Measurements from ENCODE around the gene HTT-AS.
"Not testable (repeated sequence)": the region's sequence is repeated elsewhere in the genome, so short reads cannot be mapped to it uniquely, and the experiment has no call there.

The HTT-AS gene

DNA sequence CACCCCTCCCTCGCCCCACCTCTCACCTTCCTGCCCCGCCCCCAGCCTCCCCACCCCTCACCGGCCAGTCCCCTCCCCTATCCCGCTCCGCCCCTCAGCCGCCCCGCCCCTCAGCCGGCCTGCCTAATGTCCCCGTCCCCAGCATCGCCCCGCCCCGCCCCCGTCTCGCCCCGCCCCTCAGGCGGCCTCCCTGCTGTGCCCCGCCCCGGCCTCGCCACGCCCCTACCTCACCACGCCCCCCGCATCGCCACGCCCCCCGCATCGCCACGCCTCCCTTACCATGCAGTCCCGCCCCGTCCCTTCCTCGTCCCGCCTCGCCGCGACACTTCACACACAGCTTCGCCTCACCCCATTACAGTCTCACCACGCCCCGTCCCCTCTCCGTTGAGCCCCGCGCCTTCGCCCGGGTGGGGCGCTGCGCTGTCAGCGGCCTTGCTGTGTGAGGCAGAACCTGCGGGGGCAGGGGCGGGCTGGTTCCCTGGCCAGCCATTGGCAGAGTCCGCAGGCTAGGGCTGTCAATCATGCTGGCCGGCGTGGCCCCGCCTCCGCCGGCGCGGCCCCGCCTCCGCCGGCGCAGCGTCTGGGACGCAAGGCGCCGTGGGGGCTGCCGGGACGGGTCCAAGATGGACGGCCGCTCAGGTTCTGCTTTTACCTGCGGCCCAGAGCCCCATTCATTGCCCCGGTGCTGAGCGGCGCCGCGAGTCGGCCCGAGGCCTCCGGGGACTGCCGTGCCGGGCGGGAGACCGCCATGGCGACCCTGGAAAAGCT, at the start of gene HTT-AS, which contains the start of gene HTT:
HTT-AS (minus strand) TSS at position 461 of the 768 bp plus-strand sequence.
HTT (plus strand) TSS at position 604 of the 768 bp plus-strand sequence; CDS start at position 749, 145 bp downstream.
- peak; percentile 93 for DNase-seq (ENCODE audit: low spot score)

DNA sequence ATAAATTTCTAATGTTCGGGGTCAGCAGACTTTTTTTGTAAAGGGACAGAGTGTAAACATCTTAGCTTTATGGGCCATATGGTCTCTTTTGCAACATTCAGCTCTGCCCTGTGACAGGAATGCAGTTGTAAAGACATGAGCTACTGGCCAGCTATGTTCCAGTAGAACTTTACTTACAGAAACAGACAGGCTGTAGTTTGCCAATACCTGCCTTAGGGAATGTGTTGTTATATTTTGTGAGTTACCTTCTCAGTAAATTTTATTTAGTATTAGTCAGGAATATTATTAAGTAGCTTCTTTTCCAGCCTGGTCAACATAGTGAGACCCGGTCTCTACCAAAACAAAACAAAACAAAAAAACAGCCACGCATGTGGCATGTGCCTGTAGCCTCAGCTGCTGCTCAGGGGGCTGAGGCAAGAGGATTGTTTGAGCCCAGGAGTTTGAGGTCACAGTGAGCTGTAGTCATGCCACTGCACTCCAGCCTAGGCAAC, 48.9 kb upstream of the HTT-AS start:
- no peak for DNase-seq (ENCODE audit: low spot score)

DNA sequence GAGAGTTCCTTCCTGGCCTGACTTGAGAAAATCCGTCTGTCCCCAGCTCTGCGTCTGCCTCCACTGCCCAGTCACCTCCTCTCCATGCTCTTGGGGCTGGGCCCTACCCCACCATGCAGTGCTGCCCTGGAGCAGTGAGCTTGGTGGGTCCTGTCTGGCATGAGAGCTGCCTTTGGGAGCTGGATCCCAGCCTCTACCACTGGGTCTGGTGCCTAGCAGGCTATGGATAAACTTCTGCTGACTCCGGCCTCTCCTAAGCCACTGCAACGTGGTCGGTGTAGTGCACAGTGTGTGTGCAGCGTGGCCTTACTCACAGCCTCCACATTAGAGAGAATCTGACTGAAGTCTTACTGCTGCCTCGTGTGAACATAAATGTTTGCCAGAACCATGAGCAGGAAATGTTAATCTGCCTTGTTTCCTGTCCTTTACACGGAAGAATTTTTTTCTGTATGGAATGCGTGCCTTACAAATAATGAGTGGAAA, 47.8 kb upstream of the HTT-AS start:
- no peak for DNase-seq (ENCODE audit: low spot score)

- no peak for DNase-seq (ENCODE audit: low spot score)
Observed at GRCh38 chr4:3121596-3121995, 47.3 kb upstream of the HTT-AS start.

- no peak for DNase-seq (ENCODE audit: low spot score)
Observed at GRCh38 chr4:3121110-3121509, 46.8 kb upstream of the HTT-AS start.

DNA sequence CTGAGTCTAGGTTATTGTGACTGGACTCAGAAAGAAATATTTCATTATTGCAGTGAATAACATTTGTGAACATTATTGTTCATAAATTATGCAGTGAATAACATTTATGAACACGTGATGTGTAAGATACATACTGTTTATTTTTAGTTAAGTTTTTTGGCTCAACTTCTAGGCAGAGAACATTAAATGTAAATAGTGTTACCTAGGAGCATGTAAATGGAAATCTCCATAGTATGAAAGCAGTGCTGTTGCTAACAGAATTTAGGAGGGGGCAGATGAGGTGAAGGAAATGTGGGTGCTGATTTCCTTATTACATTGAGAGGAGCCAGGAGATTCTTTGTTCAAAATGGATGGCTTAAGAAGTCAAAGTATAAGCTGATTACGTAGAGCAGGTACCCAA, 45.1 kb upstream of the HTT-AS start:
- DNase-seq (ENCODE audit: low spot score) = no peak

DNA sequence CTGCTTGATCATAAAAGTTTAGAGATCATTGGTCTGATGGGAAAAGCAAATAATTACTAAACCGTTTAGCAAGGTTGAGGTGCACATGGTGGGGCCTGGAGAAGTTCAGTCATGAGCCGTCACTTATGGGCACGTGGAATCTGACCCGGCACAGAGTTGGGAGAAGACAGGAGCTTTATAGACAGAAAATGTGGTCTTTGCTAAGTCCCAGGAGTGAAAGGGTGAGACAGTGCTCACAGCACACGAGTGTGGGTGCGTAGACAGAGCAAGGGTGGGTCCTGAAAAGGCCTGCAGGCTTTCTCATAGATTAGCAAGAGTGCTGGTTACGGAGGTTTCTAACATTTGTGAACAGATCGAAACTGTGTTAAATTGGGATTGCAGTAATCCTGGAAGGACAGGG, 44.0 kb upstream of the HTT-AS start:
- no peak for DNase-seq (ENCODE audit: low spot score)

DNA sequence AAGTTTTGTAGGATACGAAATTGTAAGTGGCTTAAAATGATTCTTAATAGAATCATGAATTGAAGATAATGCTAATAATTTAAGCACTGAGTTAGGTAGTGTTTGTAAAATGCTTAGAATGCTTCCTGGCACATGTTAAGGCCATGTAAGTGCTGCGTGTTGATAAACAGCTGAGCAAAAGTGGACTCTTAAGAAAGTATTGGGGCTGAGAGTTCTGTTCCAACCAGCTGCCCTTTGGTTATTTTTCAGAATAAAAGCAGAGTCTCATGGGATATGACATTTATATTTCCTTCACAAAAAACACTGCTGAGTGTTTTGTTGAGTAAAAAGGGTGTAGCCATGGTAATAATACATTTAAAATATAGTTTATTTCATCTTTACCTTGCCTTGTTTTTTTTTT, 42.6 kb upstream of the HTT-AS start:
- DNase-seq (ENCODE audit: low spot score) = no peak

- DNase-seq (ENCODE audit: low spot score) = no peak
Observed at GRCh38 chr4:3115637-3116270, 41.4 kb upstream of the HTT-AS start.

DNA sequence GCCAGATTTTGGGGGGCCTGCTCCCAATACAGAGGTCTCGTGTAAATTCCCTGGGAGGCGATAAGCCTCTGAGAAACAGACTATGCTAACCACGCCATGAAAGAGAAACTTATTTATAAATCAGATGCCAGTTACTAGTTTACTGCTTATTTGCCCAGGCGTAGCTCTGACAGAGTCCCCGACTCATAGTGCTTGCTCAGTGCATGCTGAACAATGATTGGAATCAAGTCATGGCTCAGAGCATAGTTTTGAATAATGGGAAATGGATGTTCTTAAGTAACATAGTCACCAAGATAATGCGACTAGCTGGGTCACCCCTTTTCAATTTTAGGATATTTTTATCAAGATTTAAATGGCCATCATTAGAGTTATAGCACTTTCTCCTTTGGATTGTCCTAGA, 40.0 kb upstream of the HTT-AS start:
- DNase-seq (ENCODE audit: low spot score) = no peak

- no peak for DNase-seq (ENCODE audit: low spot score)
Observed at GRCh38 chr4:3112609-3113469, 38.5 kb upstream of the HTT-AS start.

DNA sequence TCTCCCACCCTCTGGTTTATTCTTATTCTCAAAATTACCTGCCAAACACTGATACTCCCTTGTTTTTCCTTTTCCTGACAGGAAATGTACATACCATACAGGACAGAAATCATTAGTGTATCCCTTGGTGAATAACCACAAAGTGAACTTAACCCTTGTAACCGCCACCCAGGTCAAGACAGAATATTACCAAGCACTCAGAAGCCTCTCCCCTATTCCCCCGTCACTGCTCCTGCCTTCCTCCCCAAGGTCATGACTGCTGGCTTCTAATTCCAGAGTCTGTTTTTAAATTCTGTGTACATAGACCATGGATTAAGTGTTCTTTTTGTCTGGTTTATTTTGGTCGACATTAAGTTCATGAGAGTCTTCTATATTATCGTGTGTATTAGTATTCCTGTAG, 37.9 kb upstream of the HTT-AS start:
- no peak for DNase-seq (ENCODE audit: low spot score)

GRCh38 chr4:3111461-3111860, 37.1 kb upstream of the HTT-AS start:
- no peak for DNase-seq (ENCODE audit: low spot score)

- no peak for DNase-seq (ENCODE audit: low spot score)
Observed at GRCh38 chr4:3108211-3108610, 33.9 kb upstream of the HTT-AS start.

- no peak for DNase-seq (ENCODE audit: low spot score)
Observed at GRCh38 chr4:3107691-3108121, 33.4 kb upstream of the HTT-AS start.

GRCh38 chr4:3107271-3107670, 32.9 kb upstream of the HTT-AS start:
- no peak for DNase-seq (ENCODE audit: low spot score)

- DNase-seq (ENCODE audit: low spot score) = peak; percentile 83
Observed at GRCh38 chr4:3106339-3107186, 32.2 kb upstream of the HTT-AS start.

GRCh38 chr4:3098346-3098745, 24.0 kb upstream of the HTT-AS start:
- DNase-seq (ENCODE audit: low spot score) = no peak

GRCh38 chr4:3096202-3096601, 21.9 kb upstream of the HTT-AS start:
- no peak for DNase-seq (ENCODE audit: low spot score)

GRCh38 chr4:3094701-3095100, 20.4 kb upstream of the HTT-AS start:
- not testable (repeated sequence) for DNase-seq (ENCODE audit: low spot score)

GRCh38 chr4:3091464-3091863, 17.1 kb upstream of the HTT-AS start:
- DNase-seq (ENCODE audit: low spot score) = no peak
